Activated effector memory CD4-positive, alpha-beta T cell treated with Interleukin-2 at 50 U/mL for 16 hours (primary cell): ENCODE results near the gene AFAP1.
"Not testable (repeated sequence)": the region's sequence is repeated elsewhere in the genome, so short reads cannot be mapped to it uniquely, and the experiment has no call there.

ENCODE experiments used
- DNase-seq: peaks from one replicate; pipeline ENCODE4 v3.0.0-alpha.2; 2020

AFAP1 gene

GRCh38 chr4:7944599-7945220 is 5.0 kb upstream of the AFAP1 start:
- DNase-seq: no peak

GRCh38 chr4:7943688-7944087 is 4.0 kb upstream of the AFAP1 start:
- not testable (repeated sequence) for DNase-seq

GRCh38 chr4:7943211-7943610 is 3.5 kb upstream of the AFAP1 start:
- DNase-seq: no peak

GRCh38 chr4:7941965-7942496 is 2.4 kb upstream of the AFAP1 start:
- DNase-seq: no peak

- DNase-seq: no peak
Measured at GRCh38 chr4:7941111-7941964, 1.7 kb upstream of the AFAP1 start.

GRCh38 chr4:7938609-7939376 is 868 bp downstream of the AFAP1 start:
- DNase-seq: peak; percentile 7

GRCh38 chr4:7938266-7938608 is 1.4 kb downstream of the AFAP1 start:
- no peak for DNase-seq

- no peak for DNase-seq
Measured at GRCh38 chr4:7937006-7937405, 2.7 kb downstream of the AFAP1 start.

- no peak for DNase-seq
Measured at GRCh38 chr4:7933651-7934510, 5.8 kb downstream of the AFAP1 start.

- no peak for DNase-seq
Measured at GRCh38 chr4:7932287-7932686, 7.4 kb downstream of the AFAP1 start.

GRCh38 chr4:7929118-7929951 is 10.3 kb downstream of the AFAP1 start:
- DNase-seq: no peak

GRCh38 chr4:7928711-7929110 is 10.9 kb downstream of the AFAP1 start:
- no peak for DNase-seq

- no peak for DNase-seq
Measured at GRCh38 chr4:7926822-7927221, 12.8 kb downstream of the AFAP1 start.

- no peak for DNase-seq
Measured at GRCh38 chr4:7924570-7924969, 15.1 kb downstream of the AFAP1 start.

- no peak for DNase-seq
Measured at GRCh38 chr4:7924163-7924562, 15.5 kb downstream of the AFAP1 start.

GRCh38 chr4:7922466-7922865 is 17.2 kb downstream of the AFAP1 start:
- DNase-seq: no peak

- DNase-seq: no peak
Measured at GRCh38 chr4:7918981-7919380, 20.7 kb downstream of the AFAP1 start.

GRCh38 chr4:7918187-7918586 is 21.5 kb downstream of the AFAP1 start:
- DNase-seq: not testable (repeated sequence)

- DNase-seq: no peak
Measured at GRCh38 chr4:7917669-7918068, 22.0 kb downstream of the AFAP1 start.

GRCh38 chr4:7915875-7916242 is 23.8 kb downstream of the AFAP1 start:
- DNase-seq: no peak

GRCh38 chr4:7912826-7913225 is 26.8 kb downstream of the AFAP1 start:
- DNase-seq: no peak
